ENCODE results near the gene RPAP3. TPM values are rescaled to one million over a fixed set of nuclear protein-coding genes. Genes with fewer than 3 reads are reported as not detected.

RPAP3 gene
- total and polyA plus RNA-seq, 9 of the 15 experiments (the other 6 are each of a cell fraction or from before 2014, with no cell fraction given) = 40.0 to 92.1 (median 54.1) TPM

DNA sequence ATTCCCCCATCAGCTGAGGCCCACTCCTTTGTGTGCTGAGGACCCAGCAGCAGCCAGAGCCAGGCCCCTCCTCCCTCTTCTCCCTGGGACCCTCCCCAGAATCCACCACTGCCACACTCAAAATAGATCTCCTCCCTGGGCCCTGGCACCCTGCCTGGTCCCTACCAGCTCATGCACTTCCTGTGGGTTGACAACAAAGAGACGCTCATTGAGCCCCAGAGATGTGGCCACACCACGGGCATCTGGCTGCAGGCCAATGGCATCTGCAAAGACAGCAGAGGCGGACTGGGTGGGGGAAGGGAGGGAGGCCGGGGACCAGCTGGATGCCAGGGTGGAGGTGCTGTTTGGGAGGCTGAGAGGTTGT, 35.5 kb upstream of the RPAP3 start:
- peaks cover 7 to 31% of the 10 kb centered on the region in 2 experiments; a peak in 4 of 5 replicates for H3K27me3 ChIP-seq (ENCODE audit: control insufficient read depth in 2 of 2, insufficient read depth in 2 of 2, low read length in 2 of 2)
- no peaks in the 10 kb centered on the region; the same call in 1 of the 2 replicates for H4K20me1 ChIP-seq (replicated peaks; ENCODE audit: control insufficient read depth, insufficient read depth, low read length)
- no peaks in the 10 kb centered on the region for H3K9me1 ChIP-seq (ENCODE audit: control insufficient read depth, insufficient read depth, low read length)
- H3K4me2 ChIP-seq (ENCODE audit: insufficient read depth, low read length) = no peak overlapping the region
- ChIA-PET POLR2A (interaction anchor here (0.8 to 3.8 kb wide), 11 partner anchors 10 to 128 kb away, joined by 3 to 11 read pairs (median 4); partner anchors contain the start of gene ENDOU), CTCF (ENCODE audit: low intra/inter-chr PET ratio) (interaction anchor here (0.8 to 5.5 kb wide), 4 partner anchors 26 to 208 kb away, joined by 6 to 59 read pairs (median 24); no protein-coding TSS in a partner anchor)
- H2AFZ ChIP-seq (ENCODE audit: low read depth, low read length) = no peak overlapping the region
- WGBS (ENCODE audit: insufficient coverage, low coverage, missing lambda C conversion rate) = 33% methylated on average over 3 of the region's 4 CpGs
- no peak overlapping the region for H3K4me3 ChIP-seq
- H3K79me2 ChIP-seq (ENCODE audit: control insufficient read depth, insufficient read depth, low read length) = no peaks in the 10 kb centered on the region
- intact Hi-C loops (cut with micrococcal nuclease) = no loop called here
- H3K9ac ChIP-seq (ENCODE audit: insufficient read depth in 1 of 2, low read depth in 2 of 2, low read length in 2 of 2) = 0 out of 4 replicates have a peak overlapping the region, but pooled peaks of 1 of the 2 experiments have one; percentile 67
- in situ Hi-C loops (cut with MboI) = no loop called here
- ATAC-seq (no peak), FAIRE-seq (no peak), DNase-seq (ENCODE audit: extremely low read depth in 1 of 4, low spot score in 3 of 4) (no peak)
- no peaks in the 10 kb centered on the region for H3K36me3 ChIP-seq (ENCODE audit: control insufficient read depth, insufficient read depth, low read length)
- no peak overlapping the region for H3K27ac ChIP-seq (ENCODE audit: extremely low read depth, low read depth, low read length)
- TF ChIP-seq GTF2A2 (tag; IDR thresholded peaks at IDR 0.05) (no peak), NFIC (IDR thresholded peaks at IDR 0.05) (peak; percentile 61)
- H3K9me3 ChIP-seq (replicated peaks; ENCODE audit: control insufficient read depth, insufficient read depth, low read depth, low read length) = no peaks in the 10 kb centered on the region
- H3K4me1 ChIP-seq (replicated peaks in 1 of 2; ENCODE audit: control insufficient read depth in 2 of 2, insufficient read depth in 2 of 2, low read length in 2 of 2) = peaks cover 36 to 60% of the 10 kb centered on the region in 2 experiments
- BruUV-seq (replicated peaks) = no TSS peak

DNA sequence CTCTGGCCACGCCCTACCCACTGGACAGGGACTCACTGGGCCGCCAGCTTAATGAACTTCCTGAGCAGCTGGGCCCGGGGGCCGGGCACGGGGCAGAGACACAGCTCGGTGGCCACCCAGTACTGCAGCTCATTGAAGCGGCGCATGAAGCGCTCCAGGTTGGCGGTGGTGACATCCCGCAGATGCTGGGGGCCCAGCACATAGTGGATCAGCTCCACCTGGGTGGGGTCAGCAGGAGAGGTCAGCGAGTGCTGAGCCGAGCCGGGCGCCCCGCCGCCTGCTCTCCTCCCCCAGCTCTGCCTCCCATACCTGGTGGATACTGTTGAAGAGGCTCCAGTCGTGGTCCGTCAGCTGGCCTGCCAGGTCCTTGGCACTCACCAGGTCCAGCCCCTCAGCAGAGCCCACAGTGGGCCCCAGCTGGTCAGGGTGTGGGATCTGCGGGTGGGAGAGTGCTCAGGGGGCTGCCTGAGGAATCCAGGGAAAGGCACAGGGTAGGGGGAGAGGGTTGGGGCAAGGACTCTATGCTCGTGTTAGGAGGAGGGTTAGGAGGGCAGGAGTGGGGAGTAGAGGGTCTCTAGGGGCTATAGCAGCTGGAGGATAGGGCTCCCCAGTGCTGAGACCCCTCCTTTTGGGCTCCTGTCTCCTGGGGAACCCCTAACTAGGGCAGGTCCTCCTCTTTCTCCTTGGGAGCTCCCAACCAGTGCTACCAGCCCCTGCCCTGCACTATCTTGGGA, 34.9 kb upstream of the RPAP3 start:
- BruUV-seq (replicated peaks) = no TSS peak
- peak overlapping the region; percentile 90; the same call in 1 of the 2 replicates for H2AFZ ChIP-seq (ENCODE audit: low read depth, low read length)
- H3K36me3 ChIP-seq (ENCODE audit: control insufficient read depth, insufficient read depth, low read length) = no peaks in the 10 kb centered on the region
- ChIA-PET POLR2A (interaction anchor here (0.5 to 3.8 kb wide), 13 partner anchors 9 to 129 kb away, joined by 3 to 11 read pairs (median 3); partner anchors contain the start of gene ENDOU), CTCF (ENCODE audit: low intra/inter-chr PET ratio) (interaction anchor here (1.1 to 5.5 kb wide), 4 partner anchors 37 to 98 kb away, joined by 3 to 59 read pairs (median 22); no protein-coding TSS in a partner anchor)
- peaks cover 38 to 63% of the 10 kb centered on the region in 2 experiments for H3K4me1 ChIP-seq (replicated peaks in 1 of 2; ENCODE audit: control insufficient read depth in 2 of 2, insufficient read depth in 2 of 2, low read length in 2 of 2)
- in situ Hi-C loops (cut with MboI) (no loop called here), intact Hi-C loops (cut with micrococcal nuclease) (no loop called here)
- DNase-seq (ENCODE audit: extremely low read depth in 1 of 4, low spot score in 3 of 4) (no peak), FAIRE-seq (no peak), ATAC-seq (no peak)
- TF ChIP-seq, protein P1, sequence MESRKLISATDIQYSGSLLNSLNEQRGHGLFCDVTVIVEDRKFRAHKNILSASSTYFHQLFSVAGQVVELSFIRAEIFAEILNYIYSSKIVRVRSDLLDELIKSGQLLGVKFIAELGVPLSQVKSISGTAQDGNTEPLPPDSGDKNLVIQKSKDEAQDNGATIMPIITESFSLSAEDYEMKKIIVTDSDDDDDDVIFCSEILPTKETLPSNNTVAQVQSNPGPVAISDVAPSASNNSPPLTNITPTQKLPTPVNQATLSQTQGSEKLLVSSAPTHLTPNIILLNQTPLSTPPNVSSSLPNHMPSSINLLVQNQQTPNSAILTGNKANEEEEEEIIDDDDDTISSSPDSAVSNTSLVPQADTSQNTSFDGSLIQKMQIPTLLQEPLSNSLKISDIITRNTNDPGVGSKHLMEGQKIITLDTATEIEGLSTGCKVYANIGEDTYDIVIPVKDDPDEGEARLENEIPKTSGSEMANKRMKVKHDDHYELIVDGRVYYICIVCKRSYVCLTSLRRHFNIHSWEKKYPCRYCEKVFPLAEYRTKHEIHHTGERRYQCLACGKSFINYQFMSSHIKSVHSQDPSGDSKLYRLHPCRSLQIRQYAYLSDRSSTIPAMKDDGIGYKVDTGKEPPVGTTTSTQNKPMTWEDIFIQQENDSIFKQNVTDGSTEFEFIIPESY (CRISPR knock-in tag; IDR thresholded peaks at IDR 0.05) = peak; percentile 84
- TF ChIP-seq, protein P2, sequence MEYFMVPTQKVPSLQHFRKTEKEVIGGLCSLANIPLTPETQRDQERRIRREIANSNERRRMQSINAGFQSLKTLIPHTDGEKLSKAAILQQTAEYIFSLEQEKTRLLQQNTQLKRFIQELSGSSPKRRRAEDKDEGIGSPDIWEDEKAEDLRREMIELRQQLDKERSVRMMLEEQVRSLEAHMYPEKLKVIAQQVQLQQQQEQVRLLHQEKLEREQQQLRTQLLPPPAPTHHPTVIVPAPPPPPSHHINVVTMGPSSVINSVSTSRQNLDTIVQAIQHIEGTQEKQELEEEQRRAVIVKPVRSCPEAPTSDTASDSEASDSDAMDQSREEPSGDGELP (CRISPR knock-in tag; IDR thresholded peaks at IDR 0.05; ENCODE audit: borderline replicate concordance) = 0 out of 2 replicates have a peak, but pooled peaks have one; percentile 23
- TF ChIP-seq, protein P3, sequence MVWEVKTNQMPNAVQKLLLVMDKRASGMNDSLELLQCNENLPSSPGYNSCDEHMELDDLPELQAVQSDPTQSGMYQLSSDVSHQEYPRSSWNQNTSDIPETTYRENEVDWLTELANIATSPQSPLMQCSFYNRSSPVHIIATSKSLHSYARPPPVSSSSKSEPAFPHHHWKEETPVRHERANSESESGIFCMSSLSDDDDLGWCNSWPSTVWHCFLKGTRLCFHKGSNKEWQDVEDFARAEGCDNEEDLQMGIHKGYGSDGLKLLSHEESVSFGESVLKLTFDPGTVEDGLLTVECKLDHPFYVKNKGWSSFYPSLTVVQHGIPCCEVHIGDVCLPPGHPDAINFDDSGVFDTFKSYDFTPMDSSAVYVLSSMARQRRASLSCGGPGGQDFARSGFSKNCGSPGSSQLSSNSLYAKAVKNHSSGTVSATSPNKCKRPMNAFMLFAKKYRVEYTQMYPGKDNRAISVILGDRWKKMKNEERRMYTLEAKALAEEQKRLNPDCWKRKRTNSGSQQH (CRISPR knock-in tag; IDR thresholded peaks at IDR 0.05) = no peak
- H3K4me2 ChIP-seq (ENCODE audit: insufficient read depth, low read length) = no peak overlapping the region
- WGBS (ENCODE audit: insufficient coverage, low coverage, missing lambda C conversion rate) = 68% methylated on average over 20 of the region's 21 CpGs
- H3K9me1 ChIP-seq (ENCODE audit: control insufficient read depth, insufficient read depth, low read length) = no peaks in the 10 kb centered on the region
- no peak overlapping the region for H3K4me3 ChIP-seq
- H3K79me2 ChIP-seq (ENCODE audit: control insufficient read depth, insufficient read depth, low read length) = no peaks in the 10 kb centered on the region
- no peak overlapping the region for H3K27ac ChIP-seq (ENCODE audit: extremely low read depth, low read depth, low read length)
- no peaks in the 10 kb centered on the region for H3K9me3 ChIP-seq (replicated peaks; ENCODE audit: control insufficient read depth, insufficient read depth, low read depth, low read length)
- H3K27me3 ChIP-seq (ENCODE audit: control insufficient read depth in 2 of 2, insufficient read depth in 2 of 2, low read length in 2 of 2) = peaks cover 6 to 26% of the 10 kb centered on the region in 2 experiments; a peak in 4 of 5 replicates
- H3K9ac ChIP-seq (ENCODE audit: insufficient read depth in 1 of 2, low read depth in 2 of 2, low read length in 2 of 2) = peak overlapping the region in 1 of 2 experiments; percentile 68; a peak in 2 of 4 replicates
- H4K20me1 ChIP-seq (replicated peaks; ENCODE audit: control insufficient read depth, insufficient read depth, low read length) = no peaks in the 10 kb centered on the region; the same call in 1 of the 2 replicates

Measured in K562 (cell line).